GM19099 (cell line): ENCODE results near the gene PLOD3.

Experiments used
- POLR2A ChIP-seq: IDR thresholded peaks from 3 replicates; pipeline ENCODE4 v1.6.1; 2011; ENCODE audit warnings: low read depth; ENCODE audit not compliant: insufficient read length; ENCODE audit errors: extremely low read depth

The PLOD3 gene

GRCh38 chr7:101165075-101165957, 52.1 kb downstream of the PLOD3 start, which contains the start of gene VGF:
TSS of gene VGF (minus strand) at chr7:101165569. CDS start at chr7:101164843, 726 bp downstream.
- no peak for TF ChIP-seq POLR2A

- TF ChIP-seq POLR2A: no peak
Measured at GRCh38 chr7:101164071-101164840, 53.1 kb downstream of the PLOD3 start.

GRCh38 chr7:101163279-101164070, 53.9 kb downstream of the PLOD3 start:
- TF ChIP-seq POLR2A: no peak

- TF ChIP-seq POLR2A: peak; percentile 25
Measured at GRCh38 chr7:101162551-101163278, 54.7 kb downstream of the PLOD3 start.

GRCh38 chr7:101161692-101162471, 55.5 kb downstream of the PLOD3 start:
- TF ChIP-seq POLR2A: no peak

- TF ChIP-seq POLR2A: no peak
Measured at GRCh38 chr7:101160910-101161309, 56.5 kb downstream of the PLOD3 start.

GRCh38 chr7:101159696-101160674, 57.4 kb downstream of the PLOD3 start:
- no peak for TF ChIP-seq POLR2A

- no peak for TF ChIP-seq POLR2A
Measured at GRCh38 chr7:101156866-101157589, 60.4 kb downstream of the PLOD3 start.

- no peak for TF ChIP-seq POLR2A
Measured at GRCh38 chr7:101156277-101156676, 61.1 kb downstream of the PLOD3 start.
